ENCODE data around the gene SRBD1.

Gene SRBD1

GRCh38 chr2:45469314-45470099, 141.6 kb downstream of the SRBD1 start:
- no peak for DNase-seq (ENCODE audit: low spot score)

- no peak for DNase-seq (ENCODE audit: low spot score)
Measured at GRCh38 chr2:45468279-45468678, 142.8 kb downstream of the SRBD1 start.

- no peak for DNase-seq (ENCODE audit: low spot score)
Measured at GRCh38 chr2:45466053-45466452, 145.0 kb downstream of the SRBD1 start.

GRCh38 chr2:45460825-45461224, 150.2 kb downstream of the SRBD1 start:
- no peak for DNase-seq (ENCODE audit: low spot score)

- no peak for DNase-seq (ENCODE audit: low spot score)
Measured at GRCh38 chr2:45459860-45460259, 151.2 kb downstream of the SRBD1 start.

- DNase-seq (ENCODE audit: low spot score), result no peak
Measured at GRCh38 chr2:45458909-45459563, 152.0 kb downstream of the SRBD1 start.

- DNase-seq (ENCODE audit: low spot score), result no peak
Measured at GRCh38 chr2:45457211-45457945, 153.7 kb downstream of the SRBD1 start.

- DNase-seq (ENCODE audit: low spot score), result no peak
Measured at GRCh38 chr2:45452866-45453265, 158.2 kb downstream of the SRBD1 start.

- no peak for DNase-seq (ENCODE audit: low spot score)
Measured at GRCh38 chr2:45450634-45451033, 160.4 kb downstream of the SRBD1 start.

- DNase-seq (ENCODE audit: low spot score), result no peak
Measured at GRCh38 chr2:45448217-45448616, 162.8 kb downstream of the SRBD1 start.

GRCh38 chr2:45446016-45446415, 165.1 kb downstream of the SRBD1 start:
- no peak for DNase-seq (ENCODE audit: low spot score)

GRCh38 chr2:45445037-45445436, 166.0 kb downstream of the SRBD1 start:
- no peak for DNase-seq (ENCODE audit: low spot score)

- DNase-seq (ENCODE audit: low spot score), result no peak
Measured at GRCh38 chr2:45443012-45443411, 168.1 kb downstream of the SRBD1 start.

- DNase-seq (ENCODE audit: low spot score), result no peak
Measured at GRCh38 chr2:45442026-45442425, 169.0 kb downstream of the SRBD1 start.

- no peak for DNase-seq (ENCODE audit: low spot score)
Measured at GRCh38 chr2:45441571-45441970, 169.5 kb downstream of the SRBD1 start.

GRCh38 chr2:45439788-45440773, 171.0 kb downstream of the SRBD1 start:
- no peak for DNase-seq (ENCODE audit: low spot score)

GRCh38 chr2:45438872-45439665, 172.0 kb downstream of the SRBD1 start:
- DNase-seq (ENCODE audit: low spot score), result no peak

GRCh38 chr2:45436456-45436855, 174.6 kb downstream of the SRBD1 start:
- DNase-seq (ENCODE audit: low spot score), result no peak

GRCh38 chr2:45435316-45435715, 175.8 kb downstream of the SRBD1 start:
- DNase-seq (ENCODE audit: low spot score), result no peak

- no peak for DNase-seq (ENCODE audit: low spot score)
Measured at GRCh38 chr2:45433363-45433762, 177.7 kb downstream of the SRBD1 start.

GRCh38 chr2:45432406-45432805, 178.7 kb downstream of the SRBD1 start:
- no peak for DNase-seq (ENCODE audit: low spot score)

All from pons (tissue), 1 donor.